Adrenal gland (tissue), 12 donors: ENCODE data around the gene PNPLA3. TPM values are rescaled to one million over a fixed set of nuclear protein-coding genes. Genes with fewer than 3 reads are reported as not detected.

Source experiments
- DNase-seq, 7 donors: peaks; one replicate each; pipeline ENCODE4 v3.0.0-alpha.2; 2019 to 2020
- H3K27ac ChIP-seq, 5 donors: fragments of 200-600 bp; sonication (generic) in 4 of 5; 1 replicate in 3 of 5; 2 replicates in 2 of 5; pipeline versions ENCODE4 v1.5.1 to v1.8.0; 2016 to 2020; ENCODE audit warnings: mild to moderate bottlenecking in 1 of 5
- H3K27me3 ChIP-seq: fragments of 200-600 bp; 2 replicates; pipeline ENCODE4 v1.8.0; 2021
- H3K36me3 ChIP-seq, 2 donors: fragments of 200-600 bp; replicated peaks in 1 of 2; 1 replicate in 1 of 2; 2 replicates in 1 of 2; pipeline versions ENCODE4 v1.5.1 to v1.8.0; 2018 to 2022
- H3K4me1 ChIP-seq, 2 donors: fragments of 200-600 bp; replicated peaks in 1 of 2; 1 replicate in 1 of 2; 2 replicates in 1 of 2; pipeline versions ENCODE4 v1.5.1 to v1.8.0; 2018 to 2021
- H3K4me3 ChIP-seq, 4 donors: fragments of 200-600 bp; sonication (generic) in 3 of 4; one replicate each; pipeline ENCODE4 v1.5.1; 2016 to 2018
- H3K9me3 ChIP-seq, 3 donors: fragments of 200-600 bp; sonication (generic) in 1 of 3; replicated peaks in 1 of 3; 1 replicate in 2 of 3; 2 replicates in 1 of 3; pipeline versions ENCODE4 v1.5.1 to v1.8.0; 2016 to 2021
- POLR2A ChIP-seq, 2 donors: fragments of 450-650 bp; IDR thresholded peaks; one replicate each; pipeline ENCODE4 v1.6.1; 2017; ENCODE audit warnings: antibody characterized with exemption in 2 of 2, mild to moderate bottlenecking in 2 of 2, moderate library complexity in 1 of 2
- WGBS, 4 donors: extraction: QIAGEN DNeasy Blood & Tissue Kit in 2 of 4; methylation state at CpG; one replicate each; pipeline versions ENCODE4 v1.1.5 to v1.1.7; 2013 to 2017; 5-methylcytosine and 5-hydroxymethylcytosine counted together
- intact Hi-C, 2 donors: fragments of 100-400 bp; cut with DNase I; formaldehyde crosslinking; loops; one replicate each; pipeline versions ENCODE4 v1.14.1 to v1.15.0; 2022 to 2023
- polyA plus RNA-seq, 3 donors: library from polyadenylated mRNA; stranded (reverse); fragments of 200-250 nt in 2 of 3; fragments of 350-450 nt in 1 of 3; fragmentation: Illumina TruSeq in 1 of 3; extraction: RNeasy Lipid Tissue Mini Kit (QIAGEN cat#74804) in 1 of 3; gene quantifications; one replicate each; pipeline ENCODE4 v1.2.3, GENCODE V29; 2013 to 2014
- total RNA-seq, 9 donors: library from RNA; depleted of rRNA in 4 of 9; stranded (reverse); fragments of >200 nt in 4 of 9; fragments of 120-200 nt in 1 of 9; fragmentation: NEBNext Ultra II Directional in 1 of 9; extraction: Animal tissue kit (Norgen Biotek cat#: 25700) in 1 of 9; gene quantifications; one replicate each; pipeline versions ENCODE4 v1.1.0 to v1.2.4, GENCODE V29; 2013 to 2023
- TF ChIP-seq, protein P1 (sequence below), 6 experiments: fragments of 450-650 bp in 4 of 6; fragments of 200-600 bp in 2 of 6; sonication (generic) in 1 of 6; IDR thresholded peaks; 1 replicate in 5 of 6; 2 replicates in 1 of 6; pipeline versions ENCODE4 v1.5.1 to v1.8.0; 2016 to 2021; ENCODE audit warnings: antibody characterized with exemption in 6 of 6, mild to moderate bottlenecking in 2 of 6, moderate library complexity in 1 of 6
- donor health status: healthy with polysubstance abuse.
- donor health status: Bipolar disorder and iron deficiency.
- donor health status: DM: yes; HTN: yes; CAD: no.
- donor health status: DM: no; HTN: no; CAD: no.
- donor health status: DM: no; HTN: no; CAD: no.
- donor health status: DM: yes; HTN: yes; CAD: no.

Gene PNPLA3
- total and polyA plus RNA-seq, 12 donors = 0.15 to 4.4 (median 0.42) TPM; not detected in 1

DNA sequence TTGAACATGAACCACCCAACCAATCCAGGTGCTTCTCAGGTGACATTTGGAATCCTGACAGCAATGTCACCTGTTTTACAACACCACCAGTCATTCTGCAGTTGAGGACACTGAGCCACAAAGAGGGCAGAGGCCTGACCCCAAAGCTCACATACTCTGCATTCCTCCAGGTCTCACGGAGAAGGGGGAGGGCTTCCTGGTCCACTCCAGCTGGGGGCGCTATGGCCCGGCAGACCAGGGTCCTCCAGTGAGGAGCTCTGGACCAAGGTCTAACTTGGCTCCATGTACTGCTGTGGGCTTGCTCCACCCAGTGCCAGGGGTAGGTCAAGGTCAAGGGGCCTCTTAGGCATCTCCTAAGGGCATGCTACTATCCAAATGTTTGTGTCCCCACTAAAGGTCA, 1.5 kb upstream of the PNPLA3 start:
- H3K4me3 ChIP-seq = no peak overlapping the region
- H3K27ac ChIP-seq = peak overlapping the region in 1 of 5 donors; percentile 10
- H3K9me3 ChIP-seq = no peaks in the 10 kb centered on the region
- H3K4me1 ChIP-seq = peaks cover 6 to 7% of the 10 kb centered on the region in 2 donors
- no peaks in the 10 kb centered on the region for H3K27me3 ChIP-seq
- H3K36me3 ChIP-seq = no peaks in the 10 kb centered on the region
- 60 to 100% (median 81%) methylated on average over 1 to 3 of the region's 3 CpGs for WGBS, 4 donors
- intact Hi-C loops = no loop called here
- DNase-seq = no peak
- TF ChIP-seq, protein P1, sequence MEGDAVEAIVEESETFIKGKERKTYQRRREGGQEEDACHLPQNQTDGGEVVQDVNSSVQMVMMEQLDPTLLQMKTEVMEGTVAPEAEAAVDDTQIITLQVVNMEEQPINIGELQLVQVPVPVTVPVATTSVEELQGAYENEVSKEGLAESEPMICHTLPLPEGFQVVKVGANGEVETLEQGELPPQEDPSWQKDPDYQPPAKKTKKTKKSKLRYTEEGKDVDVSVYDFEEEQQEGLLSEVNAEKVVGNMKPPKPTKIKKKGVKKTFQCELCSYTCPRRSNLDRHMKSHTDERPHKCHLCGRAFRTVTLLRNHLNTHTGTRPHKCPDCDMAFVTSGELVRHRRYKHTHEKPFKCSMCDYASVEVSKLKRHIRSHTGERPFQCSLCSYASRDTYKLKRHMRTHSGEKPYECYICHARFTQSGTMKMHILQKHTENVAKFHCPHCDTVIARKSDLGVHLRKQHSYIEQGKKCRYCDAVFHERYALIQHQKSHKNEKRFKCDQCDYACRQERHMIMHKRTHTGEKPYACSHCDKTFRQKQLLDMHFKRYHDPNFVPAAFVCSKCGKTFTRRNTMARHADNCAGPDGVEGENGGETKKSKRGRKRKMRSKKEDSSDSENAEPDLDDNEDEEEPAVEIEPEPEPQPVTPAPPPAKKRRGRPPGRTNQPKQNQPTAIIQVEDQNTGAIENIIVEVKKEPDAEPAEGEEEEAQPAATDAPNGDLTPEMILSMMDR (IDR thresholded peaks at IDR 0.05) = no peak
- TF ChIP-seq POLR2A (IDR thresholded peaks at IDR 0.05) = no peak

DNA sequence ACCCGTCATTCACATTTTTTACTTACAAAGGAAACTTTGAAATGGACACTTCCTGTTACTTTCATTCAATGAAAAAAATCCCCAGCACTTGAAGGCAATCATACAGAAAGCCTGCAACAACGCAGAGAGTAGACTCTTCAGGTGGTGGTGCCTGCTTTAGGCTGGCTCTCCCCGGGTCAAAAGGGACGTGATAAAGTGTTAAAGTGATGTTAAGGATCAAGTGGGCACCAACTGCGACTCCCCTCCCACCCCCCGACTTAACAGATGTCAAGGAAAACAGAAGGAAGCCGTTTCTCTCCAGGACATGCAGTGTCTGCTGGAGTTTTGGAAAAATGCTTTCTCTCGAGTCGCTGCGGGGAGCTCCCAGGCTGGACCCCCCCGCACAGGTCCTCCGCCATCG, 414 bp upstream of the PNPLA3 start:
- Histone ChIP-seq H3K4me1 (peaks cover 6 to 7% of the 10 kb centered on the region in 2 donors), H3K4me3 (peak overlapping the region in 2 of 4 donors; percentile 50 to 60), H3K27me3 (no peaks in the 10 kb centered on the region), H3K27ac (peak overlapping the region in 1 of 5 donors; percentile 74), H3K9me3 (no peaks in the 10 kb centered on the region), H3K36me3 (no peaks in the 10 kb centered on the region)
- TF ChIP-seq POLR2A (IDR thresholded peaks at IDR 0.05) = no peak
- intact Hi-C loops = no loop called here
- no peak for DNase-seq
- 2 to 5% (median 3%) methylated on average over 9 to 13 of the region's 13 CpGs for WGBS, 4 donors

DNA sequence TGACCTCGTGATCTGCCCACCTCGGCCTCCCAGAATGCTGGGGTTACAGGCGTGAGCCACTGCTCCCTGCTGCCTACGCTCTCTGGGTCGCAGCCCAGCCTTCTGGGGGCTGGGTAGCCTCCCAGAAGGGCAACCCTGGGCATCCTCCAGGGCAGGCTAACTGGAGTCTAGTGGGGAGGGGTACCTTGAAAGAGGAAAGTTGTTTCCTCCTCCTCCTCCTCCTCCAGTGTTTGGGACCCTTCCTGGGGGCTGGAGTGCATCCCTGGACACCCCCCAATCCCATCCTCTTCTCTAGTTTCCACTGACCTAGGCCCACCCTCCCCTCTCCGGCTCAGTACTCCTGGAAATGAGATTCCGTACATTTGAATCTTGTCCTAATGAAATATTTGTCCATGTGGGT, 1.3 kb downstream of the PNPLA3 start:
- Histone ChIP-seq H3K4me3 (no peak overlapping the region), H3K27me3 (no peaks in the 10 kb centered on the region), H3K36me3 (no peaks in the 10 kb centered on the region), H3K27ac (no peak overlapping the region), H3K9me3 (no peaks in the 10 kb centered on the region), H3K4me1 (peaks cover 6 to 7% of the 10 kb centered on the region in 2 donors)
- WGBS, 4 donors = 63 to 87% (median 70%) methylated on average over 4 to 7 of the region's 7 CpGs
- TF ChIP-seq, protein P1 (IDR thresholded peaks at IDR 0.05) = no peak
- no peak for TF ChIP-seq POLR2A (IDR thresholded peaks at IDR 0.05)
- intact Hi-C loops = no loop called here
- no peak for DNase-seq

DNA sequence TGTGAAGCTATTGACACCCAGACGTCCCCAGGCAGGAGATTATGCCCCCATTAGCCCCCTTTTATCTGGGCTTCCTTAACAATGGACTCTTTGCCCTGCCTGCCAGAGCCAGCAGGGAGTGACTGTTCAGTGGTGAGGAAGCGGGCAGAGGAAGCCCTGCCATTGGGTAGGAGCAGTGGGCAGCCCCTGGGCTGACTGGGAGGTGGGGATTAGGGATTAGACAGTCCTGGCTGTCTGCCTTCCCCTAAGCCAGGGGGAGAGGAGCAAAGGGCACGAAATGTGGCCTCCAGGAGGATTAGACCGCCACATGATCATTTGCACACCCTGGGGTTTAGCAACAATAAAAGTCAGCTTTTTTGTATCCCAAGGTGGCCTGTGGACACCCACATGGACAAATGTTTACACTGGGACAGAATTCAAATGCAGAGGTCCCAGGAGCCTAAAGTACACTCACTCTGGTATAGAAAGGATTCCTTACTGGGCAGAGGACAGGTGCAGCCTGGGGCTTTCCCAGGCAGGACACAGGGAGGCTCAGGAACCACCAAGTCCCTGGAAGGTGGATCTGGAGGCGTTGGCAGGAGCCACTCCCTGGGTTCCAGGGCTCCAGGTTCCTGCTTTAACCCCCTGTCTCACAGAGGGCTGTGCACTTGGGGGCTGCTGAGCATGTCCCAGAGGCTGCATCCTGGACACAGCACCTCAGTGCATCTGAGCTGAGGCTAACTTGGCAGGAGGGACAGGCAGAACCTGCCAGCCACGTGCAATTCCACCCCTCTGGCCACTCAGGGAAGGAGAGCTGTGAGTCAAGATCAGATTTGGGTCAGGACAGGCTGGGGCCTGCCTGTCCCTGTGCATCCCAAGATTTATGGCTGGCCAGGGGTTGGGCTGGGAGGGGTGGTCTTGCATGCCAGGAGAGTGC, 2.1 kb downstream of the PNPLA3 start:
- TF ChIP-seq, protein P1 (IDR thresholded peaks at IDR 0.05) = no peak
- TF ChIP-seq POLR2A (IDR thresholded peaks at IDR 0.05) = no peak
- Histone ChIP-seq H3K9me3 (no peaks in the 10 kb centered on the region), H3K27ac (no peak overlapping the region), H3K4me3 (no peak overlapping the region), H3K4me1 (peaks cover 6 to 7% of the 10 kb centered on the region in 2 donors), H3K27me3 (no peaks in the 10 kb centered on the region), H3K36me3 (no peaks in the 10 kb centered on the region)
- WGBS, 4 donors = 73 to 83% (median 79%) methylated on average over 5 to 6 of the region's 6 CpGs
- intact Hi-C loops = no loop called here
- no peak for DNase-seq
